ENCODE results near the gene SH3BP5L.
A peak's percentile ranks its signal among the peaks of the same experiment; 100 is the strongest.

- TF ChIP-seq REST (IDR thresholded peaks at IDR 0.05; ENCODE audit: insufficient read depth in 1 of 2, low read depth in 2 of 2, low read length in 2 of 2) (no peak), POLR2AphosphoS5 (IDR thresholded peaks at IDR 0.05; ENCODE audit: low read depth, low read length) (peak; percentile 83)
Observed at GRCh38 chr1:248862998-248863881, 37.5 kb upstream of the SH3BP5L start.
